ENCODE results near the gene GTSF1L.

Gene GTSF1L

GRCh38 chr20:43700627-43701026 is 26.2 kb downstream of the GTSF1L start:
- no peaks in the 10 kb centered on the region for H3K4me1 ChIP-seq (ENCODE audit: control insufficient read depth in 5 of 5, insufficient read depth in 5 of 5, low read length in 5 of 5)
- no peaks in the 10 kb centered on the region for H3K9me3 ChIP-seq (ENCODE audit: control insufficient read depth in 5 of 5, low read length in 5 of 5)
- H3K27me3 ChIP-seq (ENCODE audit: control insufficient read depth in 5 of 5, insufficient read depth in 4 of 5, low read length in 5 of 5) = no peaks in the 10 kb centered on the region
- H3K36me3 ChIP-seq (ENCODE audit: control insufficient read depth in 5 of 5, insufficient read depth in 5 of 5, low read length in 5 of 5) = no peaks in the 10 kb centered on the region
- H3K4me3 ChIP-seq (ENCODE audit: low read depth in 1 of 5, low read length in 5 of 5) = no peak overlapping the region
- H3K9ac ChIP-seq (ENCODE audit: low read length in 5 of 5) = no peak overlapping the region
- H3K27ac ChIP-seq (ENCODE audit: low read depth, low read length) = no peak overlapping the region

GRCh38 chr20:43699941-43700565 is 26.7 kb downstream of the GTSF1L start:
- Histone ChIP-seq H3K27ac (ENCODE audit: low read depth, low read length) (no peak overlapping the region), H3K27me3 (ENCODE audit: control insufficient read depth in 5 of 5, insufficient read depth in 4 of 5, low read length in 5 of 5) (no peaks in the 10 kb centered on the region), H3K36me3 (ENCODE audit: control insufficient read depth in 5 of 5, insufficient read depth in 5 of 5, low read length in 5 of 5) (no peaks in the 10 kb centered on the region), H3K9ac (ENCODE audit: low read length in 5 of 5) (no peak overlapping the region), H3K4me3 (ENCODE audit: low read depth in 1 of 5, low read length in 5 of 5) (no peak overlapping the region), H3K4me1 (ENCODE audit: control insufficient read depth in 5 of 5, insufficient read depth in 5 of 5, low read length in 5 of 5) (no peaks in the 10 kb centered on the region), H3K9me3 (ENCODE audit: control insufficient read depth in 5 of 5, low read length in 5 of 5) (no peaks in the 10 kb centered on the region)

- no peak overlapping the region for H3K27ac ChIP-seq (ENCODE audit: low read depth, low read length)
- H3K9ac ChIP-seq (ENCODE audit: low read length in 5 of 5) = no peak overlapping the region
- H3K9me3 ChIP-seq (ENCODE audit: control insufficient read depth in 5 of 5, low read length in 5 of 5) = no peaks in the 10 kb centered on the region
- no peaks in the 10 kb centered on the region for H3K4me1 ChIP-seq (ENCODE audit: control insufficient read depth in 5 of 5, insufficient read depth in 5 of 5, low read length in 5 of 5)
- no peaks in the 10 kb centered on the region for H3K27me3 ChIP-seq (ENCODE audit: control insufficient read depth in 5 of 5, insufficient read depth in 4 of 5, low read length in 5 of 5)
- no peak overlapping the region for H3K4me3 ChIP-seq (ENCODE audit: low read depth in 1 of 5, low read length in 5 of 5)
- no peaks in the 10 kb centered on the region for H3K36me3 ChIP-seq (ENCODE audit: control insufficient read depth in 5 of 5, insufficient read depth in 5 of 5, low read length in 5 of 5)
Measured at GRCh38 chr20:43695571-43695970, 31.2 kb downstream of the GTSF1L start.

- H3K36me3 ChIP-seq (ENCODE audit: control insufficient read depth in 5 of 5, insufficient read depth in 5 of 5, low read length in 5 of 5) = no peaks in the 10 kb centered on the region
- H3K4me3 ChIP-seq (ENCODE audit: low read depth in 1 of 5, low read length in 5 of 5) = no peak overlapping the region
- no peaks in the 10 kb centered on the region for H3K27me3 ChIP-seq (ENCODE audit: control insufficient read depth in 5 of 5, insufficient read depth in 4 of 5, low read length in 5 of 5)
- H3K4me1 ChIP-seq (ENCODE audit: control insufficient read depth in 5 of 5, insufficient read depth in 5 of 5, low read length in 5 of 5) = no peaks in the 10 kb centered on the region
- H3K27ac ChIP-seq (ENCODE audit: low read depth, low read length) = no peak overlapping the region
- H3K9me3 ChIP-seq (ENCODE audit: control insufficient read depth in 5 of 5, low read length in 5 of 5) = no peaks in the 10 kb centered on the region
- no peak overlapping the region for H3K9ac ChIP-seq (ENCODE audit: low read length in 5 of 5)
Measured at GRCh38 chr20:43694763-43695162, 32.0 kb downstream of the GTSF1L start.

- Histone ChIP-seq H3K36me3 (ENCODE audit: control insufficient read depth in 5 of 5, insufficient read depth in 5 of 5, low read length in 5 of 5) (no peaks in the 10 kb centered on the region), H3K9me3 (ENCODE audit: control insufficient read depth in 5 of 5, low read length in 5 of 5) (no peaks in the 10 kb centered on the region), H3K9ac (ENCODE audit: low read length in 5 of 5) (no peak overlapping the region), H3K27ac (ENCODE audit: low read depth, low read length) (no peak overlapping the region), H3K27me3 (ENCODE audit: control insufficient read depth in 5 of 5, insufficient read depth in 4 of 5, low read length in 5 of 5) (no peaks in the 10 kb centered on the region), H3K4me3 (ENCODE audit: low read depth in 1 of 5, low read length in 5 of 5) (no peak overlapping the region), H3K4me1 (ENCODE audit: control insufficient read depth in 5 of 5, insufficient read depth in 5 of 5, low read length in 5 of 5) (no peaks in the 10 kb centered on the region)
Measured at GRCh38 chr20:43691928-43692524, 34.8 kb downstream of the GTSF1L start.

GRCh38 chr20:43690943-43691598 is 35.7 kb downstream of the GTSF1L start:
- H3K36me3 ChIP-seq (ENCODE audit: control insufficient read depth in 5 of 5, insufficient read depth in 5 of 5, low read length in 5 of 5) = no peaks in the 10 kb centered on the region

GRCh38 chr20:43689165-43689564 is 37.6 kb downstream of the GTSF1L start:
- Histone ChIP-seq H3K27ac (ENCODE audit: low read depth, low read length) (no peak overlapping the region), H3K4me3 (ENCODE audit: low read depth in 1 of 5, low read length in 5 of 5) (no peak overlapping the region), H3K36me3 (ENCODE audit: control insufficient read depth in 5 of 5, insufficient read depth in 5 of 5, low read length in 5 of 5) (no peaks in the 10 kb centered on the region), H3K9ac (ENCODE audit: low read length in 5 of 5) (no peak overlapping the region), H3K9me3 (ENCODE audit: control insufficient read depth in 5 of 5, low read length in 5 of 5) (no peaks in the 10 kb centered on the region), H3K4me1 (ENCODE audit: control insufficient read depth in 5 of 5, insufficient read depth in 5 of 5, low read length in 5 of 5) (no peaks in the 10 kb centered on the region), H3K27me3 (ENCODE audit: control insufficient read depth in 5 of 5, insufficient read depth in 4 of 5, low read length in 5 of 5) (no peaks in the 10 kb centered on the region)

More at GRCh38 chr20:43690943-43691598, 35.7 kb downstream of the GTSF1L start:
- no peak overlapping the region for H3K27ac ChIP-seq (ENCODE audit: low read depth, low read length)
- peak overlapping the region in 1 of 5 donors; percentile 32 for H3K9ac ChIP-seq (ENCODE audit: low read length in 5 of 5)
- no peaks in the 10 kb centered on the region for H3K4me1 ChIP-seq (ENCODE audit: control insufficient read depth in 5 of 5, insufficient read depth in 5 of 5, low read length in 5 of 5)
- no peaks in the 10 kb centered on the region for H3K27me3 ChIP-seq (ENCODE audit: control insufficient read depth in 5 of 5, insufficient read depth in 4 of 5, low read length in 5 of 5)
- no peak overlapping the region for H3K4me3 ChIP-seq (ENCODE audit: low read depth in 1 of 5, low read length in 5 of 5)
- H3K9me3 ChIP-seq (ENCODE audit: control insufficient read depth in 5 of 5, low read length in 5 of 5) = no peaks in the 10 kb centered on the region

- no peaks in the 10 kb centered on the region for H3K27me3 ChIP-seq (ENCODE audit: control insufficient read depth in 5 of 5, insufficient read depth in 4 of 5, low read length in 5 of 5)
- H3K36me3 ChIP-seq (ENCODE audit: control insufficient read depth in 5 of 5, insufficient read depth in 5 of 5, low read length in 5 of 5) = no peaks in the 10 kb centered on the region
- no peak overlapping the region for H3K27ac ChIP-seq (ENCODE audit: low read depth, low read length)
Measured at GRCh38 chr20:43686820-43687219, 40.0 kb downstream of the GTSF1L start.

GRCh38 chr20:43682446-43682845 is 44.4 kb downstream of the GTSF1L start:
- H3K27me3 ChIP-seq (ENCODE audit: control insufficient read depth in 5 of 5, insufficient read depth in 4 of 5, low read length in 5 of 5) = no peaks in the 10 kb centered on the region
- H3K4me1 ChIP-seq (ENCODE audit: control insufficient read depth in 5 of 5, insufficient read depth in 5 of 5, low read length in 5 of 5) = peaks cover 0 to 25% (median 20%) of the 10 kb centered on the region in 5 donors
- H3K4me3 ChIP-seq (ENCODE audit: low read depth in 1 of 5, low read length in 5 of 5) = no peak overlapping the region
- H3K9me3 ChIP-seq (ENCODE audit: control insufficient read depth in 5 of 5, low read length in 5 of 5) = no peaks in the 10 kb centered on the region
- no peak overlapping the region for H3K9ac ChIP-seq (ENCODE audit: low read length in 5 of 5)
- H3K36me3 ChIP-seq (ENCODE audit: control insufficient read depth in 5 of 5, insufficient read depth in 5 of 5, low read length in 5 of 5) = no peaks in the 10 kb centered on the region
- no peak overlapping the region for H3K27ac ChIP-seq (ENCODE audit: low read depth, low read length)

More at GRCh38 chr20:43686820-43687219, 40.0 kb downstream of the GTSF1L start:
- Histone ChIP-seq H3K4me3 (ENCODE audit: low read depth in 1 of 5, low read length in 5 of 5) (no peak overlapping the region), H3K9me3 (ENCODE audit: control insufficient read depth in 5 of 5, low read length in 5 of 5) (no peaks in the 10 kb centered on the region), H3K9ac (ENCODE audit: low read length in 5 of 5) (no peak overlapping the region), H3K4me1 (ENCODE audit: control insufficient read depth in 5 of 5, insufficient read depth in 5 of 5, low read length in 5 of 5) (peaks cover 0 to 10% (median 8%) of the 10 kb centered on the region in 5 donors)

- peak overlapping the region in 3 of 5 donors; percentile 56 to 66 (median 57) for H3K4me3 ChIP-seq (ENCODE audit: low read depth in 1 of 5, low read length in 5 of 5)
- peaks cover 0 to 25% (median 20%) of the 10 kb centered on the region in 5 donors for H3K4me1 ChIP-seq (ENCODE audit: control insufficient read depth in 5 of 5, insufficient read depth in 5 of 5, low read length in 5 of 5)
- no peaks in the 10 kb centered on the region for H3K27me3 ChIP-seq (ENCODE audit: control insufficient read depth in 5 of 5, insufficient read depth in 4 of 5, low read length in 5 of 5)
- H3K27ac ChIP-seq (ENCODE audit: low read depth, low read length) = no peak overlapping the region
- peak overlapping the region in 1 of 5 donors; percentile 23 for H3K9ac ChIP-seq (ENCODE audit: low read length in 5 of 5)
- H3K36me3 ChIP-seq (ENCODE audit: control insufficient read depth in 5 of 5, insufficient read depth in 5 of 5, low read length in 5 of 5) = no peaks in the 10 kb centered on the region
- no peaks in the 10 kb centered on the region for H3K9me3 ChIP-seq (ENCODE audit: control insufficient read depth in 5 of 5, low read length in 5 of 5)
Measured at GRCh38 chr20:43681991-43682410, 44.8 kb downstream of the GTSF1L start.
